ENCODE results near the gene NSMCE1. TPM values are rescaled to one million over a fixed set of nuclear protein-coding genes. Genes with fewer than 3 reads are reported as not detected.

NSMCE1 gene
- total RNA-seq, 1 experiment from 2014 or later = 37.0 TPM

DNA sequence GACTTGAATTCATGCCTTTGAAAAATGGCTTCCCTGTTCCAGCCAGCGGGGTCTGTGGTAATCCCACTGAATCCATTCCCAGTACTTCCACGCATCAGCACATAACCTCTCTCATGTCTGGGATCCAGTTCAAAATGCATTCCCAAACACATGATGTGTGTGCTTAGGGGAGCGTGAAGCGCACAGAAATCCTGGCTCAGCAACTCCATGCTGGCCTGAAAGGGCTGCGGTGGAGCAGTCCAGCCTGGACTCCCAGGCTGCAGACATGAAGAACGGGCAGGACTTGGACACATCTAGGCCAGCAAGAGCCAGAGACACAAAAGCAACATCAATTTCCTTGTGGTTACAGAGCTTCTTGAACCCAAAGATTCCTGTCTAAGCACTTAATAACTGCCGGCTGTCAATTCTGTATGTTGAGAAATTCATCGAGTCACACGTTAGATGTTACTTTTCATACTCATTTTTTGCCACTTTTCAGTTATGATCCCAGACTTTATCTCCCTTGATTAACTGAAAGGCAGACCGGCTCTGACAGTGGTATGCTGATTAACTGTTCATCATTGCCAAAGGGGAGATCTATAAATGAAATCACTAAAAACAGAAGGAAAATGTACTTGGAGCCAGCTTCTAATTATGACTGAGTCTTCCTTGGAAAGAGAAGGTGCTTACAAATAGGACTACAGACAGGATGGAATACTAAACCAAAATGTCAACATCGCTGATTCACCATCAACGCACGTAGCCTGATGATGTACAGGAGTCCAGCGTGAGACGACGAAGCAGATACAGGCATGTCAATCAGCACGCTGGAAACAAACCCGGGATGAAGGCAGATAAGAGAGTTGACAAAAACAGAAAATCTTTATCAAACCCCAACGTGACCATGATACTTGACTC is 23.0 kb downstream of the NSMCE1 start:
- ChIA-PET POLR2A (no interaction called here), CTCF (interaction anchor here (0.6 kb wide), 1 partner anchor 9 kb away, joined by 3 read pairs; no protein-coding TSS in a partner anchor)
- Histone ChIP-seq H3K9me3 (no peaks in the 10 kb centered on the region; the same call in 1 of the 2 replicates), H3K4me3 (ENCODE audit: low read depth, low read length) (no peak overlapping the region), H3K36me3 (ENCODE audit: control insufficient read depth, insufficient read depth, low read length) (no peaks in the 10 kb centered on the region), H3K27me3 (replicated peaks; ENCODE audit: control insufficient read depth, insufficient read depth, low read length) (no peaks in the 10 kb centered on the region), H3K4me1 (0 out of 2 replicates have a peak, but pooled peaks cover 4% of the 10 kb centered on the region)
- Mint-ChIP-seq H3K36me3 (ENCODE audit: insufficient read depth, unreplicated experiment) (no peaks in the 10 kb centered on the region), H3K4me1 (ENCODE audit: low read depth, unreplicated experiment) (no peaks in the 10 kb centered on the region), H3K27ac (ENCODE audit: unreplicated experiment) (no peak overlapping the region), H3K27me3 (ENCODE audit: insufficient read depth, unreplicated experiment) (no peaks in the 10 kb centered on the region), H3K4me3 (ENCODE audit: unreplicated experiment) (no peak overlapping the region), H3K9me3 (ENCODE audit: unreplicated experiment) (no peaks in the 10 kb centered on the region)
- TF ChIP-seq, protein P1, sequence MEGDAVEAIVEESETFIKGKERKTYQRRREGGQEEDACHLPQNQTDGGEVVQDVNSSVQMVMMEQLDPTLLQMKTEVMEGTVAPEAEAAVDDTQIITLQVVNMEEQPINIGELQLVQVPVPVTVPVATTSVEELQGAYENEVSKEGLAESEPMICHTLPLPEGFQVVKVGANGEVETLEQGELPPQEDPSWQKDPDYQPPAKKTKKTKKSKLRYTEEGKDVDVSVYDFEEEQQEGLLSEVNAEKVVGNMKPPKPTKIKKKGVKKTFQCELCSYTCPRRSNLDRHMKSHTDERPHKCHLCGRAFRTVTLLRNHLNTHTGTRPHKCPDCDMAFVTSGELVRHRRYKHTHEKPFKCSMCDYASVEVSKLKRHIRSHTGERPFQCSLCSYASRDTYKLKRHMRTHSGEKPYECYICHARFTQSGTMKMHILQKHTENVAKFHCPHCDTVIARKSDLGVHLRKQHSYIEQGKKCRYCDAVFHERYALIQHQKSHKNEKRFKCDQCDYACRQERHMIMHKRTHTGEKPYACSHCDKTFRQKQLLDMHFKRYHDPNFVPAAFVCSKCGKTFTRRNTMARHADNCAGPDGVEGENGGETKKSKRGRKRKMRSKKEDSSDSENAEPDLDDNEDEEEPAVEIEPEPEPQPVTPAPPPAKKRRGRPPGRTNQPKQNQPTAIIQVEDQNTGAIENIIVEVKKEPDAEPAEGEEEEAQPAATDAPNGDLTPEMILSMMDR (IDR thresholded peaks at IDR 0.05; ENCODE audit: insufficient read depth in 1 of 2, low read depth in 1 of 2, low read length in 1 of 2, severe bottlenecking in 1 of 2, unreplicated experiment in 1 of 2) = no peak
- BruUV-seq (replicated peaks) = no TSS peak
- intact Hi-C loops (cut with micrococcal nuclease; ENCODE audit: unreplicated experiment) = no loop called here
- no peak for DNase-seq

DNA sequence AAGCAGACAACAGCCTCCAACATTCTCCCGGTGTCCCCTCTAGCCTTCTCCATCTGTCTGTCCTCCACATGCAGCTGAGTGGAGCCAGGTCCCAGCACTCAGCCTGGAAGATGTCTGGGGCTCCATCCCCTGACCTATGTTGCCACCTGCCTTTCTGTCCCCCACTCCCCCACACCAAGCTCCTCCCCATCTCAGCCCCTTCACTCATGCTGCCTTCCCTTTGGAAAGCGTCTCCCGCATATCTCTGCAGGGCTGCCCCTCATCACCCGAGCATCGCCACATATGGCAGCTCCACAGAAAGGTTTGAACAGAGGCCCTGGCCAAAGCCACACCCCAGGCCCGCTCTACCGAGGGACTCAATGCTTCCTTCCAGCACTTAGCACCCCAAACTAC is 24.2 kb downstream of the NSMCE1 start:
- H3K9me3 Mint-ChIP-seq (ENCODE audit: unreplicated experiment) = no peaks in the 10 kb centered on the region
- Histone ChIP-seq H3K4me1 (0 out of 2 replicates have a peak, but pooled peaks cover 4% of the 10 kb centered on the region), H3K9me3 (no peaks in the 10 kb centered on the region; the same call in 1 of the 2 replicates), H3K27me3 (replicated peaks; ENCODE audit: control insufficient read depth, insufficient read depth, low read length) (no peaks in the 10 kb centered on the region), H3K36me3 (ENCODE audit: control insufficient read depth, insufficient read depth, low read length) (no peaks in the 10 kb centered on the region), H3K4me3 (ENCODE audit: low read depth, low read length) (no peak overlapping the region)
- DNase-seq = no peak
- H3K27ac Mint-ChIP-seq (ENCODE audit: unreplicated experiment) = no peak overlapping the region
- intact Hi-C loops (cut with micrococcal nuclease; ENCODE audit: unreplicated experiment) = no loop called here
- H3K36me3 Mint-ChIP-seq (ENCODE audit: insufficient read depth, unreplicated experiment) = no peaks in the 10 kb centered on the region
- TF ChIP-seq, protein P1 (IDR thresholded peaks at IDR 0.05; ENCODE audit: insufficient read depth in 1 of 2, low read depth in 1 of 2, low read length in 1 of 2, severe bottlenecking in 1 of 2, unreplicated experiment in 1 of 2) = no peak
- no peaks in the 10 kb centered on the region for H3K27me3 Mint-ChIP-seq (ENCODE audit: insufficient read depth, unreplicated experiment)
- no peak overlapping the region for H3K4me3 Mint-ChIP-seq (ENCODE audit: unreplicated experiment)
- CTCF ChIA-PET = no interaction called here
- POLR2A ChIA-PET = no interaction called here
- no peaks in the 10 kb centered on the region for H3K4me1 Mint-ChIP-seq (ENCODE audit: low read depth, unreplicated experiment)
- BruUV-seq (replicated peaks) = no TSS peak

DNA sequence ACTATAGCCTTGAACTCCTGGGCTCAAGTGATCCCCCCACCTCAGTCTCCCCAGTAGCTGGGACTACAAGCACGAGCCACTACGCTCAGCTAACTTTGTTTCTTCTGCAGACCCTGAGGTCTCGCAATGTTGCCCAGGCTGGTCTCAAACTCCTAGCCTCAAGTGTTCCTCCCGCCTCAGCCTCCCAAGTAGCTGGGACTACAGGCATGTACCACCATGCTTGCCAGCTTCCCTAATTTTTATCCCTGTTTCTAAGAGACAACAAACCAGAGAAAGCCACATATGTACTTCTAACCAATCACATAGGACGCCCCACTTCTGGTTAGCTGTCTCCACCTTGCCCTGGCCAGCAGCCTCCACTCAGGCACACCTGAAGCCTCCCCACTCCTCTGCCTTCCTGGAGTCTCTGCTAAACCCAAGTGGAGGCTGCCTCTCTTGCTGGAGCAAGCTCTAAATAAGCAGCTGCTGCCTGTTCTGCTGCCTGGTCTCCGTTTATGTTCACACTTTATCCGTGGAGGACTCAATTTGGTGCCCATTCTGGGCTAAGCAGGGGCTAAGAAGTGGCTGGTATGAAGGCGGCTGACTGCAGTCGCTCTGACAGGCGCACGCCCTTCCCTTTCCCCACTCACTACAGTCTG is 24.7 kb downstream of the NSMCE1 start:
- POLR2A ChIA-PET = no interaction called here
- intact Hi-C loops (cut with micrococcal nuclease; ENCODE audit: unreplicated experiment) = no loop called here
- Mint-ChIP-seq H3K4me3 (ENCODE audit: unreplicated experiment) (no peak overlapping the region), H3K9me3 (ENCODE audit: unreplicated experiment) (no peaks in the 10 kb centered on the region), H3K4me1 (ENCODE audit: low read depth, unreplicated experiment) (no peaks in the 10 kb centered on the region), H3K36me3 (ENCODE audit: insufficient read depth, unreplicated experiment) (no peaks in the 10 kb centered on the region), H3K27me3 (ENCODE audit: insufficient read depth, unreplicated experiment) (no peaks in the 10 kb centered on the region), H3K27ac (ENCODE audit: unreplicated experiment) (no peak overlapping the region)
- TF ChIP-seq, protein P1 (IDR thresholded peaks at IDR 0.05; ENCODE audit: insufficient read depth in 1 of 2, low read depth in 1 of 2, low read length in 1 of 2, severe bottlenecking in 1 of 2, unreplicated experiment in 1 of 2) = no peak
- H3K9me3 ChIP-seq = no peaks in the 10 kb centered on the region
- no peaks in the 10 kb centered on the region for H3K27me3 ChIP-seq (replicated peaks; ENCODE audit: control insufficient read depth, insufficient read depth, low read length)
- CTCF ChIA-PET = interaction anchor here (1.1 kb wide), 1 partner anchor 132 kb away, joined by 3 read pairs; no protein-coding TSS in a partner anchor
- no peak overlapping the region for H3K4me3 ChIP-seq (ENCODE audit: low read depth, low read length)
- BruUV-seq (replicated peaks) = no TSS peak
- H3K36me3 ChIP-seq (ENCODE audit: control insufficient read depth, insufficient read depth, low read length) = no peaks in the 10 kb centered on the region
- H3K4me1 ChIP-seq = 0 out of 2 replicates have a peak, but pooled peaks cover 4% of the 10 kb centered on the region
- no peak for DNase-seq

Data from Caco-2 (cell line).